KMS-11 (cell line): ENCODE data around the gene KCTD16.

Experiments used
- H2AFZ ChIP-seq: fragments of 200-600 bp; sonication (generic); 2 replicates; pipeline ENCODE4 v1.6.1; 2016; ENCODE audit warnings: antibody characterized with exemption, mixed run types, low read depth
- H3K27ac ChIP-seq: fragments of 200-600 bp; sonication (generic); 2 replicates; pipeline ENCODE4 v1.6.1; 2016; ENCODE audit warnings: mild to moderate bottlenecking, mixed run types
- H3K27me3 ChIP-seq: fragments of 200-600 bp; sonication (generic); 2 replicates; pipeline ENCODE4 v1.6.1; 2017; ENCODE audit warnings: mild to moderate bottlenecking, low read depth, mixed run types, moderate library complexity; ENCODE audit not compliant: insufficient read depth
- H3K36me3 ChIP-seq: fragments of 200-600 bp; sonication (generic); 2 replicates; pipeline ENCODE4 v1.6.1; 2017; ENCODE audit warnings: mild to moderate bottlenecking, mixed run types; ENCODE audit not compliant: insufficient read depth
- H3K4me1 ChIP-seq: fragments of 200-600 bp; sonication (generic); 2 replicates; pipeline ENCODE4 v1.6.1; 2016; ENCODE audit warnings: mild to moderate bottlenecking, low read depth, mixed run types; ENCODE audit not compliant: poor library complexity, severe bottlenecking
- H3K4me2 ChIP-seq: fragments of 200-600 bp; sonication (generic); 2 replicates; pipeline ENCODE4 v1.7.0; 2016; ENCODE audit warnings: mild to moderate bottlenecking, mixed run types
- H3K4me3 ChIP-seq: fragments of 200-600 bp; sonication (generic); IDR thresholded peaks from 2 replicates; pipeline ENCODE4 v1.6.1; 2017; ENCODE audit warnings: low read depth, low read length, mixed read lengths; ENCODE audit not compliant: insufficient read depth
- H3K79me2 ChIP-seq: fragments of 200-600 bp; sonication (generic); 2 replicates; pipeline ENCODE4 v1.6.1; 2016; ENCODE audit warnings: low read depth, mixed run types; ENCODE audit not compliant: insufficient read depth
- H3K9ac ChIP-seq: fragments of 200-600 bp; sonication (generic); 2 replicates; pipeline ENCODE4 v1.6.1; 2016; ENCODE audit warnings: mild to moderate bottlenecking, mixed run types
- H4K20me1 ChIP-seq: fragments of 200-600 bp; sonication (generic); 2 replicates; pipeline ENCODE4 v1.6.1; 2016; ENCODE audit warnings: mild to moderate bottlenecking, mixed run types; ENCODE audit not compliant: insufficient read depth
- CTCF ChIP-seq: fragments of 200-600 bp; sonication (generic); conservative IDR thresholded peaks from 2 replicates; pipeline ENCODE4 v1.6.1; 2017; ENCODE audit warnings: low read depth, mild to moderate bottlenecking, antibody characterized with exemption, low read length, moderate library complexity, mixed read lengths

KCTD16 gene

GRCh38 chr5:144230806-144231205 is 60.1 kb downstream of the KCTD16 start:
- no peak for TF ChIP-seq CTCF
- Histone ChIP-seq H3K79me2 (no peaks in the 10 kb centered on the region), H3K27me3 (no peaks in the 10 kb centered on the region), H4K20me1 (no peaks in the 10 kb centered on the region), H3K9ac (no peak overlapping the region), H3K4me1 (no peaks in the 10 kb centered on the region), H3K4me3 (no peak overlapping the region), H3K27ac (no peak overlapping the region), H2AFZ (no peak overlapping the region), H3K4me2 (no peak overlapping the region), H3K36me3 (no peaks in the 10 kb centered on the region)

- Histone ChIP-seq H3K27ac (no peak overlapping the region), H3K4me2 (no peak overlapping the region), H3K79me2 (no peaks in the 10 kb centered on the region), H3K4me1 (peaks cover 3% of the 10 kb centered on the region), H3K27me3 (no peaks in the 10 kb centered on the region), H3K4me3 (no peak overlapping the region), H3K9ac (no peak overlapping the region), H4K20me1 (no peaks in the 10 kb centered on the region), H3K36me3 (no peaks in the 10 kb centered on the region), H2AFZ (no peak overlapping the region)
- TF ChIP-seq CTCF, result no peak
Observed at GRCh38 chr5:144232285-144232684, 61.6 kb downstream of the KCTD16 start.

- Histone ChIP-seq H3K36me3 (no peaks in the 10 kb centered on the region), H3K4me2 (no peak overlapping the region), H3K9ac (no peak overlapping the region), H3K4me1 (peaks cover 23% of the 10 kb centered on the region), H4K20me1 (no peaks in the 10 kb centered on the region), H3K4me3 (no peak overlapping the region), H3K27me3 (no peaks in the 10 kb centered on the region), H3K27ac (no peak overlapping the region), H2AFZ (no peak overlapping the region), H3K79me2 (no peaks in the 10 kb centered on the region)
- no peak for TF ChIP-seq CTCF
Observed at GRCh38 chr5:144236499-144236898, 65.8 kb downstream of the KCTD16 start.

- Histone ChIP-seq H3K36me3 (no peaks in the 10 kb centered on the region), H3K4me1 (peaks cover 23% of the 10 kb centered on the region), H4K20me1 (no peaks in the 10 kb centered on the region), H3K9ac (no peak overlapping the region), H3K27me3 (no peaks in the 10 kb centered on the region), H2AFZ (no peak overlapping the region), H3K4me2 (peak overlapping the region; percentile 40; the same call in 1 of the 2 replicates), H3K27ac (0 out of 2 replicates have a peak overlapping the region, but pooled peaks have one; percentile 18), H3K79me2 (no peaks in the 10 kb centered on the region), H3K4me3 (no peak overlapping the region)
- TF ChIP-seq CTCF, result no peak
Observed at GRCh38 chr5:144237851-144238250, 67.2 kb downstream of the KCTD16 start.
